ENCODE data around the gene VCAM1. TPM values are rescaled to one million over a fixed set of nuclear protein-coding genes. Genes with fewer than 3 reads are reported as not detected.

Gene VCAM1
- total and polyA plus RNA-seq, 2 donors (not counting 3 experiments of a cell fraction or from before 2014, with no cell fraction given), result 1.8 to 2.3 TPM

DNA sequence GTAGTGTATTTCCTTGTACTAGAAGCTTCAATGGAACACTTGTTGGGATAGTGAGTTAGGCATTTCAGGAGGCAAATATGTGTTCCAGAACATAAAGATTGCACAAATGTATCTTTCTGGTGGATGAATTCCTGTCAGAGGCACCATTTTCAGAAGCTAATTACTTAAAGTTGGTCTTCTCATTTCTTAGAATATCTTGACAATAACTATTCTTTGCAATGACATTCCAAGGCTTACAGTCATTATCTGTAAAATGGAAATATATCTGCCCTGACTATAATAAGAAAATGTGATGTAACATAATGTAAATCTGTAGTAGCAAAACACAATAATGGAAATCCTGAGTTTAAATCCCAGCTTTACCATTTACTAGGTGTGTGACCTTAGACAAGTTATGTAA is 2.7 kb downstream of the VCAM1 start:
- intact Hi-C loops (cut with micrococcal nuclease), result no loop called here
- no peak overlapping the region for H3K4me3 ChIP-seq (replicated peaks in 1 of 3; ENCODE audit: insufficient read depth in 1 of 3, low read depth in 1 of 3, low read length in 3 of 3)

More for the DNA sequence above, 2.7 kb downstream of the VCAM1 start:
- Histone ChIP-seq H3K27me3 (ENCODE audit: control insufficient read depth in 2 of 2, insufficient read depth in 2 of 2, low read length in 2 of 2) (no peaks in the 10 kb centered on the region), H3K9me3 (replicated peaks; ENCODE audit: control insufficient read depth, insufficient read depth, low read length) (no peaks in the 10 kb centered on the region), H4K20me1 (replicated peaks; ENCODE audit: control insufficient read depth, extremely low read depth, insufficient read depth, low read length) (no peaks in the 10 kb centered on the region), H3K9me1 (replicated peaks; ENCODE audit: control insufficient read depth, extremely low read depth, insufficient read depth, low read length) (no peaks in the 10 kb centered on the region), H2AFZ (ENCODE audit: low read depth, low read length) (no peak overlapping the region), H3K9ac (replicated peaks; ENCODE audit: extremely low read depth, insufficient read depth, low read length) (no peak overlapping the region), H3K27ac (ENCODE audit: insufficient read depth, low read depth, low read length) (no peak overlapping the region), H3K4me1 (ENCODE audit: control insufficient read depth, extremely low read depth, insufficient read depth, low read length) (peaks cover 2% of the 10 kb centered on the region), H3K36me3 (ENCODE audit: control insufficient read depth in 2 of 2, extremely low read depth in 1 of 2, insufficient read depth in 2 of 2, low read length in 2 of 2) (no peaks in the 10 kb centered on the region), H3K79me2 (ENCODE audit: control insufficient read depth, insufficient read depth, low read length) (no peaks in the 10 kb centered on the region), H3K4me2 (ENCODE audit: insufficient read depth, low read length) (no peak overlapping the region)
- CTCF ChIA-PET, result interaction anchor here (1.1 kb wide), 1 partner anchor 12 kb away, joined by 3 read pairs; no protein-coding TSS in a partner anchor
- POLR2A ChIA-PET, result no interaction called here
- FAIRE-seq, result no peak
- no TSS peak for BruUV-seq (replicated peaks)
- dilution Hi-C loops (cut with MboI; ENCODE audit: extremely low pct_ligation_motif_present, low sequenced_read_pairs), result no loop called here
- no peak for DNase-seq (ENCODE audit: low read depth, low spot score)
- TF ChIP-seq POLR2AphosphoS5 (IDR thresholded peaks at IDR 0.05; ENCODE audit: insufficient read depth, low read depth, low read length) (no peak), MYC (IDR thresholded peaks at IDR 0.05; ENCODE audit: low read depth, low read length) (no peak), JUN (IDR thresholded peaks at IDR 0.05; ENCODE audit: borderline replicate concordance, insufficient read depth, insufficient read length, low read depth) (no peak), GATA2 (IDR thresholded peaks at IDR 0.05; ENCODE audit: insufficient read depth, insufficient read length, low read depth, low read length) (no peak), FOS (IDR thresholded peaks at IDR 0.05; ENCODE audit: borderline replicate concordance, insufficient read depth, low read length) (no peak), EZH2 (IDR thresholded peaks at IDR 0.05; ENCODE audit: borderline replicate concordance, low read depth, low read length, severe bottlenecking) (no peak), POLR2A (IDR thresholded peaks at IDR 0.05; ENCODE audit: low read depth, low read length) (no peak)
- TF ChIP-seq, protein P1, sequence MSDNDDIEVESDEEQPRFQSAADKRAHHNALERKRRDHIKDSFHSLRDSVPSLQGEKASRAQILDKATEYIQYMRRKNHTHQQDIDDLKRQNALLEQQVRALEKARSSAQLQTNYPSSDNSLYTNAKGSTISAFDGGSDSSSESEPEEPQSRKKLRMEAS (IDR thresholded peaks at IDR 0.05; ENCODE audit: insufficient read depth, insufficient read length), result no peak
- TF ChIP-seq, protein P2, sequence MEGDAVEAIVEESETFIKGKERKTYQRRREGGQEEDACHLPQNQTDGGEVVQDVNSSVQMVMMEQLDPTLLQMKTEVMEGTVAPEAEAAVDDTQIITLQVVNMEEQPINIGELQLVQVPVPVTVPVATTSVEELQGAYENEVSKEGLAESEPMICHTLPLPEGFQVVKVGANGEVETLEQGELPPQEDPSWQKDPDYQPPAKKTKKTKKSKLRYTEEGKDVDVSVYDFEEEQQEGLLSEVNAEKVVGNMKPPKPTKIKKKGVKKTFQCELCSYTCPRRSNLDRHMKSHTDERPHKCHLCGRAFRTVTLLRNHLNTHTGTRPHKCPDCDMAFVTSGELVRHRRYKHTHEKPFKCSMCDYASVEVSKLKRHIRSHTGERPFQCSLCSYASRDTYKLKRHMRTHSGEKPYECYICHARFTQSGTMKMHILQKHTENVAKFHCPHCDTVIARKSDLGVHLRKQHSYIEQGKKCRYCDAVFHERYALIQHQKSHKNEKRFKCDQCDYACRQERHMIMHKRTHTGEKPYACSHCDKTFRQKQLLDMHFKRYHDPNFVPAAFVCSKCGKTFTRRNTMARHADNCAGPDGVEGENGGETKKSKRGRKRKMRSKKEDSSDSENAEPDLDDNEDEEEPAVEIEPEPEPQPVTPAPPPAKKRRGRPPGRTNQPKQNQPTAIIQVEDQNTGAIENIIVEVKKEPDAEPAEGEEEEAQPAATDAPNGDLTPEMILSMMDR (IDR thresholded peaks at IDR 0.05; ENCODE audit: extremely low read depth in 1 of 2, insufficient read depth in 1 of 2, low read depth in 1 of 2, low read length in 2 of 2), result no peak
